ENCODE data around the gene F10.

The F10 gene

GRCh38 chr13:113190181-113190580 is 67.6 kb downstream of the F10 start:
- Histone ChIP-seq H3K27ac (no peak overlapping the region), H3K36me3 (peaks cover 94% of the 10 kb centered on the region), H3K4me3 (ENCODE audit: low read depth, low read length) (no peak overlapping the region), H3K9me3 (ENCODE audit: severe bottlenecking) (no peaks in the 10 kb centered on the region), H3K27me3 (ENCODE audit: insufficient read depth, low read depth, severe bottlenecking) (no peaks in the 10 kb centered on the region)
- TF ChIP-seq CTCF (IDR thresholded peaks at IDR 0.05; ENCODE audit: low read depth, low read length) = no peak
- DNase-seq = no peak

GRCh38 chr13:113192279-113192678 is 69.7 kb downstream of the F10 start:
- Histone ChIP-seq H3K4me3 (ENCODE audit: low read depth, low read length) (no peak overlapping the region), H3K27me3 (ENCODE audit: insufficient read depth, low read depth, severe bottlenecking) (no peaks in the 10 kb centered on the region), H3K27ac (no peak overlapping the region), H3K36me3 (peaks cover 98% of the 10 kb centered on the region), H3K9me3 (ENCODE audit: severe bottlenecking) (no peaks in the 10 kb centered on the region)
- no peak for TF ChIP-seq CTCF (IDR thresholded peaks at IDR 0.05; ENCODE audit: low read depth, low read length)
- no peak for DNase-seq

- Histone ChIP-seq H3K27me3 (ENCODE audit: insufficient read depth, low read depth, severe bottlenecking) (no peaks in the 10 kb centered on the region), H3K9me3 (ENCODE audit: severe bottlenecking) (no peaks in the 10 kb centered on the region), H3K36me3 (peaks cover 98% of the 10 kb centered on the region), H3K27ac (no peak overlapping the region), H3K4me3 (ENCODE audit: low read depth, low read length) (no peak overlapping the region)
- no peak for DNase-seq
- TF ChIP-seq CTCF (IDR thresholded peaks at IDR 0.05; ENCODE audit: low read depth, low read length) = no peak
These were observed 70.3 kb downstream of the F10 start for GRCh38 chr13:113192902-113193301.

- no peak for DNase-seq
- Histone ChIP-seq H3K36me3 (peaks cover 100% of the 10 kb centered on the region), H3K27me3 (ENCODE audit: insufficient read depth, low read depth, severe bottlenecking) (no peaks in the 10 kb centered on the region), H3K4me3 (ENCODE audit: low read depth, low read length) (no peak overlapping the region), H3K9me3 (ENCODE audit: severe bottlenecking) (no peaks in the 10 kb centered on the region), H3K27ac (no peak overlapping the region)
- no peak for TF ChIP-seq CTCF (IDR thresholded peaks at IDR 0.05; ENCODE audit: low read depth, low read length)
These were observed 72.8 kb downstream of the F10 start for GRCh38 chr13:113195360-113195759.

- H3K27me3 ChIP-seq (ENCODE audit: insufficient read depth, low read depth, severe bottlenecking) = no peaks in the 10 kb centered on the region
- no peak overlapping the region for H3K27ac ChIP-seq
- peaks cover 95% of the 10 kb centered on the region for H3K36me3 ChIP-seq
- no peak for TF ChIP-seq CTCF (IDR thresholded peaks at IDR 0.05; ENCODE audit: low read depth, low read length)
- no peak for DNase-seq
- H3K4me3 ChIP-seq (ENCODE audit: low read depth, low read length) = no peak overlapping the region
- no peaks in the 10 kb centered on the region for H3K9me3 ChIP-seq (ENCODE audit: severe bottlenecking)
These were observed 74.6 kb downstream of the F10 start for GRCh38 chr13:113196970-113197737.

Data from WERI-Rb-1 (cell line).